ENCODE data around the gene MAST4.

The MAST4 gene

GRCh38 chr5:66967826-66968262 lies 371.7 kb downstream of the MAST4 start:
- DNase-seq (ENCODE audit: insufficient read length, low spot score): no peak

GRCh38 chr5:66969484-66969883 lies 373.3 kb downstream of the MAST4 start:
- DNase-seq (ENCODE audit: insufficient read length, low spot score) (no peak), FAIRE-seq (no peak)
- TF ChIP-seq POU2F2 (IDR thresholded peaks at IDR 0.05; ENCODE audit: low read depth, low read length) (no peak), TAF1 (IDR thresholded peaks at IDR 0.05; ENCODE audit: low read depth, low read length) (no peak), POLR2AphosphoS5 (IDR thresholded peaks at IDR 0.05; ENCODE audit: low read depth, low read length) (no peak), POLR2A (IDR thresholded peaks at IDR 0.05; ENCODE audit: low read depth, low read length) (no peak), PAX5 (IDR thresholded peaks at IDR 0.05; ENCODE audit: insufficient read depth, low read length, severe bottlenecking) (no peak), SPI1 (IDR thresholded peaks at IDR 0.05; ENCODE audit: low read depth, low read length) (no peak)

More at GRCh38 chr5:66967826-66968262, 371.7 kb downstream of the MAST4 start:
- FAIRE-seq: no peak
- no peak for TF ChIP-seq POLR2AphosphoS5 (IDR thresholded peaks at IDR 0.05; ENCODE audit: low read depth, low read length)
- no peak for TF ChIP-seq POU2F2 (IDR thresholded peaks at IDR 0.05; ENCODE audit: low read depth, low read length)
- TF ChIP-seq SPI1 (IDR thresholded peaks at IDR 0.05; ENCODE audit: low read depth, low read length): no peak
- no peak for TF ChIP-seq POLR2A (IDR thresholded peaks at IDR 0.05; ENCODE audit: low read depth, low read length)
- no peak for TF ChIP-seq TAF1 (IDR thresholded peaks at IDR 0.05; ENCODE audit: low read depth, low read length)
- TF ChIP-seq PAX5 (IDR thresholded peaks at IDR 0.05; ENCODE audit: insufficient read depth, low read length, severe bottlenecking): no peak

GRCh38 chr5:66969963-66970362 lies 373.8 kb downstream of the MAST4 start:
- FAIRE-seq: no peak
- TF ChIP-seq POU2F2 (IDR thresholded peaks at IDR 0.05; ENCODE audit: low read depth, low read length): no peak
- no peak for DNase-seq (ENCODE audit: insufficient read length, low spot score)

- FAIRE-seq (no peak), DNase-seq (ENCODE audit: insufficient read length, low spot score) (no peak)
Observed at GRCh38 chr5:66972004-66972403, 375.8 kb downstream of the MAST4 start.

GRCh38 chr5:66974256-66974655 lies 378.1 kb downstream of the MAST4 start:
- TF ChIP-seq POLR2AphosphoS5 (IDR thresholded peaks at IDR 0.05; ENCODE audit: low read depth, low read length) (no peak), SPI1 (IDR thresholded peaks at IDR 0.05; ENCODE audit: low read depth, low read length) (no peak), TAF1 (IDR thresholded peaks at IDR 0.05; ENCODE audit: low read depth, low read length) (no peak), POLR2A (IDR thresholded peaks at IDR 0.05; ENCODE audit: low read depth, low read length) (no peak), PAX5 (IDR thresholded peaks at IDR 0.05; ENCODE audit: insufficient read depth, low read length, severe bottlenecking) (no peak), POU2F2 (IDR thresholded peaks at IDR 0.05; ENCODE audit: low read depth, low read length) (no peak)
- DNase-seq (ENCODE audit: insufficient read length, low spot score) (no peak), FAIRE-seq (no peak)

More at GRCh38 chr5:66972004-66972403, 375.8 kb downstream of the MAST4 start:
- no peak for TF ChIP-seq PAX5 (IDR thresholded peaks at IDR 0.05; ENCODE audit: insufficient read depth, low read length, severe bottlenecking)
- TF ChIP-seq POU2F2 (IDR thresholded peaks at IDR 0.05; ENCODE audit: low read depth, low read length): no peak
- no peak for TF ChIP-seq SPI1 (IDR thresholded peaks at IDR 0.05; ENCODE audit: low read depth, low read length)
- TF ChIP-seq POLR2A (IDR thresholded peaks at IDR 0.05; ENCODE audit: low read depth, low read length): no peak
- TF ChIP-seq POLR2AphosphoS5 (IDR thresholded peaks at IDR 0.05; ENCODE audit: low read depth, low read length): no peak
- TF ChIP-seq TAF1 (IDR thresholded peaks at IDR 0.05; ENCODE audit: low read depth, low read length): no peak

GRCh38 chr5:66976108-66976507 lies 379.9 kb downstream of the MAST4 start:
- DNase-seq (ENCODE audit: insufficient read length, low spot score) (no peak), FAIRE-seq (no peak)
- no peak for TF ChIP-seq TAF1 (IDR thresholded peaks at IDR 0.05; ENCODE audit: low read depth, low read length)
- TF ChIP-seq SPI1 (IDR thresholded peaks at IDR 0.05; ENCODE audit: low read depth, low read length): no peak
- no peak for TF ChIP-seq POLR2AphosphoS5 (IDR thresholded peaks at IDR 0.05; ENCODE audit: low read depth, low read length)

GRCh38 chr5:66979738-66980137 lies 383.5 kb downstream of the MAST4 start:
- TF ChIP-seq POLR2A (IDR thresholded peaks at IDR 0.05; ENCODE audit: low read depth, low read length) (no peak), POU2F2 (IDR thresholded peaks at IDR 0.05; ENCODE audit: low read depth, low read length) (no peak), PAX5 (IDR thresholded peaks at IDR 0.05; ENCODE audit: insufficient read depth, low read length, severe bottlenecking) (no peak), SPI1 (IDR thresholded peaks at IDR 0.05; ENCODE audit: low read depth, low read length) (no peak), POLR2AphosphoS5 (IDR thresholded peaks at IDR 0.05; ENCODE audit: low read depth, low read length) (no peak), TAF1 (IDR thresholded peaks at IDR 0.05; ENCODE audit: low read depth, low read length) (no peak)
- no peak for FAIRE-seq
- DNase-seq (ENCODE audit: insufficient read length, low spot score): no peak

- FAIRE-seq (no peak), DNase-seq (ENCODE audit: insufficient read length, low spot score) (no peak)
- TF ChIP-seq POLR2AphosphoS5 (IDR thresholded peaks at IDR 0.05; ENCODE audit: low read depth, low read length) (no peak), POU2F2 (IDR thresholded peaks at IDR 0.05; ENCODE audit: low read depth, low read length) (no peak), SPI1 (IDR thresholded peaks at IDR 0.05; ENCODE audit: low read depth, low read length) (no peak), POLR2A (IDR thresholded peaks at IDR 0.05; ENCODE audit: low read depth, low read length) (no peak), PAX5 (IDR thresholded peaks at IDR 0.05; ENCODE audit: insufficient read depth, low read length, severe bottlenecking) (no peak), TAF1 (IDR thresholded peaks at IDR 0.05; ENCODE audit: low read depth, low read length) (no peak)
Observed at GRCh38 chr5:66981266-66982055, 385.3 kb downstream of the MAST4 start.

- DNase-seq (ENCODE audit: insufficient read length, low spot score): no peak
- no peak for FAIRE-seq
- no peak for TF ChIP-seq POU2F2 (IDR thresholded peaks at IDR 0.05; ENCODE audit: low read depth, low read length)
- TF ChIP-seq TAF1 (IDR thresholded peaks at IDR 0.05; ENCODE audit: low read depth, low read length): no peak
- no peak for TF ChIP-seq POLR2A (IDR thresholded peaks at IDR 0.05; ENCODE audit: low read depth, low read length)
- TF ChIP-seq SPI1 (IDR thresholded peaks at IDR 0.05; ENCODE audit: low read depth, low read length): no peak
- TF ChIP-seq PAX5 (IDR thresholded peaks at IDR 0.05; ENCODE audit: insufficient read depth, low read length, severe bottlenecking): no peak
- no peak for TF ChIP-seq POLR2AphosphoS5 (IDR thresholded peaks at IDR 0.05; ENCODE audit: low read depth, low read length)
Observed at GRCh38 chr5:66982056-66982387, 385.8 kb downstream of the MAST4 start.

GRCh38 chr5:66982470-66982869 lies 386.3 kb downstream of the MAST4 start:
- FAIRE-seq (no peak), DNase-seq (ENCODE audit: insufficient read length, low spot score) (no peak)
- TF ChIP-seq SPI1 (IDR thresholded peaks at IDR 0.05; ENCODE audit: low read depth, low read length): no peak
- TF ChIP-seq PAX5 (IDR thresholded peaks at IDR 0.05; ENCODE audit: insufficient read depth, low read length, severe bottlenecking): no peak
- no peak for TF ChIP-seq POLR2AphosphoS5 (IDR thresholded peaks at IDR 0.05; ENCODE audit: low read depth, low read length)
- TF ChIP-seq POLR2A (IDR thresholded peaks at IDR 0.05; ENCODE audit: low read depth, low read length): no peak
- TF ChIP-seq TAF1 (IDR thresholded peaks at IDR 0.05; ENCODE audit: low read depth, low read length): no peak
- TF ChIP-seq POU2F2 (IDR thresholded peaks at IDR 0.05; ENCODE audit: low read depth, low read length): no peak

Measured in GM12891 (cell line).